Ovary (tissue), 9 donors: Measurements from ENCODE around the gene TLR1. TPM values are rescaled to one million over a fixed set of nuclear protein-coding genes. Genes with fewer than 3 reads are reported as not detected.

Source experiments
- DNase-seq, 5 donors: peaks; one replicate each; pipeline ENCODE4 v3.0.0-alpha.2; 2019 to 2020
- H3K27ac ChIP-seq, 2 donors: fragments of 200-600 bp; one replicate each; pipeline versions ENCODE4 v1.5.1 to v1.8.0; 2019 to 2022
- H3K27me3 ChIP-seq: fragments of 200-600 bp; one replicate; pipeline ENCODE4 v1.8.0; 2022
- H3K36me3 ChIP-seq: fragments of 200-600 bp; sonication (generic); one replicate; pipeline ENCODE4 v1.5.1; 2019
- H3K4me1 ChIP-seq: one replicate; pipeline ENCODE4 v1.8.1; 2013; ENCODE audit warnings: mild to moderate bottlenecking, moderate library complexity; ENCODE audit not compliant: insufficient read depth
- H3K4me3 ChIP-seq: fragments of 200-600 bp; sonication (generic); one replicate; pipeline ENCODE4 v1.5.1; 2017
- H3K9me3 ChIP-seq, 2 donors: fragments of 200-600 bp in 1 of 2; sonication (generic) in 1 of 2; one replicate each; pipeline versions ENCODE4 v1.5.1 to v1.8.1; 2013 to 2019; ENCODE audit warnings: mild to moderate bottlenecking in 1 of 2, moderate library complexity in 1 of 2
- CTCF ChIP-seq, 3 donors: fragments of 450-650 bp in 2 of 3; fragments of 200-600 bp in 1 of 3; IDR thresholded peaks; one replicate each; pipeline versions ENCODE4 v1.5.1 to v1.8.0; 2016 to 2022; ENCODE audit warnings: antibody characterized with exemption in 3 of 3, mild to moderate bottlenecking in 1 of 3
- EP300 ChIP-seq: sonication (generic); formaldehyde crosslinking; IDR thresholded peaks from one replicate; pipeline ENCODE4 v1.6.1; 2017; ENCODE audit warnings: antibody characterized with exemption
- POLR2A ChIP-seq: fragments of 450-650 bp; IDR thresholded peaks from one replicate; pipeline ENCODE4 v1.6.1; 2017; ENCODE audit warnings: antibody characterized with exemption, mild to moderate bottlenecking, moderate library complexity
- WGBS, 3 donors: extraction: QIAGEN DNeasy Blood & Tissue Kit in 1 of 3; methylation state at CpG; one replicate each; pipeline versions ENCODE4 v1.1.5 to v1.1.7; 2013 to 2017; 5-methylcytosine and 5-hydroxymethylcytosine counted together
- intact Hi-C, 4 donors: fragments of 100-400 bp; cut with DNase I; formaldehyde crosslinking; loops; one replicate each; pipeline versions ENCODE4 v1.11.0 to v1.15.1; 2022 to 2023
- polyA plus RNA-seq, 2 donors: library from polyadenylated mRNA; stranded (reverse); fragments of 200-250 nt in 1 of 2; fragments of 350-450 nt in 1 of 2; fragmentation: Illumina TruSeq in 1 of 2; extraction: RNeasy Lipid Tissue Mini Kit (QIAGEN cat#74804) in 1 of 2; gene quantifications; one replicate each; pipeline ENCODE4 v1.2.3, GENCODE V29; 2013 to 2014
- total RNA-seq, 7 donors: library from RNA; depleted of rRNA in 2 of 7; stranded (reverse); fragments of >200 nt in 2 of 7; fragmentation: NEBNext Ultra II Directional in 3 of 7; extraction: Animal tissue kit (Norgen Biotek cat#: 25700) in 3 of 7; gene quantifications; one replicate each; pipeline versions ENCODE4 v1.1.0 to v1.2.4, GENCODE V29; 2016 to 2023
- donor health status: DM: no; HTN: no; CAD: no; lungs with moderate emphysema.
- donor health status: DM: no; HTN: no; CAD: no.
- donor health status: Bipolar disorder and iron deficiency.
- donor health status: DM: yes; HTN: yes; CAD: no.
- donor health status: DM: no; HTN: no; CAD: no.
- donor health status: DM: yes; HTN: yes; CAD: no.

Gene TLR1
- total and polyA plus RNA-seq, 9 donors = 5.0 to 24.0 (median 10.1) TPM

DNA sequence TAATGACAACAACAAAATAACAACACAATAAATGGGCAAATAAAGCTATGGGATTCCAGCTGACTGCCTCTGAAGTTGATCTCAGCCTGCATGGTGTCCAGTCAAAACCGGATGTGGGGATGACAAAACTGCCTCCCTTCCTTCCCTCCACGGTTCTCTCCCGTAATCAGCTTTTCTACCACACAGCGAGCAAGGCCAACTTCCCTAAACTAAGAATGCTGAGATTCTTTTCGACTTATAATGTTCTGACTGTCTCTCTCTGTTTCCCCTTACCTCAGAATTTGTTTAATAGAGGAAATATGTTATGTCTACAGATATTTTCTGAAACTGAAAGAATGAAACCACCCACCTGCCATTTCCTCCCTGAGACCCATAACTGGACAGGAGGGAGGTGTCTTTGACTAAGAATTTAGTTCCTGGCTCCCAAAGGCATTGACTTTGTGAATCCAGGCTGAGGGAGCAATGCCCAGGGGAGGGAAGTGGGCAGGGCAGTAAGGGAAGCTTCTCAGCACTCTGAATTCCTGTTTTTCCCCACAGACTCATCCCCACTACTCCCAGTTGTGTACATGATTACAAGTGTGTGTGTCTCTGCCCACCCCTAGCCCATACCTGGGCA, 1.0 kb upstream of the TLR1 start:
- peaks cover 4% of the 10 kb centered on the region for H3K4me1 ChIP-seq
- 3 to 11% (median 5%) methylated on average over 5 of the region's 5 CpGs for WGBS, 3 donors
- H3K27me3 ChIP-seq = no peaks in the 10 kb centered on the region
- no peaks in the 10 kb centered on the region for H3K36me3 ChIP-seq
- peaks cover 0 to 12% of the 10 kb centered on the region in 2 donors for H3K9me3 ChIP-seq
- intact Hi-C loops = no loop called here
- no peak for TF ChIP-seq CTCF (IDR thresholded peaks at IDR 0.05)
- no peak for TF ChIP-seq POLR2A
- TF ChIP-seq EP300 = no peak
- DNase-seq = peak in 3 of 5 donors; percentile 20 to 29 (median 22)
- H3K4me3 ChIP-seq = no peak overlapping the region
- peak overlapping the region in 1 of 2 donors; percentile 68 for H3K27ac ChIP-seq

DNA sequence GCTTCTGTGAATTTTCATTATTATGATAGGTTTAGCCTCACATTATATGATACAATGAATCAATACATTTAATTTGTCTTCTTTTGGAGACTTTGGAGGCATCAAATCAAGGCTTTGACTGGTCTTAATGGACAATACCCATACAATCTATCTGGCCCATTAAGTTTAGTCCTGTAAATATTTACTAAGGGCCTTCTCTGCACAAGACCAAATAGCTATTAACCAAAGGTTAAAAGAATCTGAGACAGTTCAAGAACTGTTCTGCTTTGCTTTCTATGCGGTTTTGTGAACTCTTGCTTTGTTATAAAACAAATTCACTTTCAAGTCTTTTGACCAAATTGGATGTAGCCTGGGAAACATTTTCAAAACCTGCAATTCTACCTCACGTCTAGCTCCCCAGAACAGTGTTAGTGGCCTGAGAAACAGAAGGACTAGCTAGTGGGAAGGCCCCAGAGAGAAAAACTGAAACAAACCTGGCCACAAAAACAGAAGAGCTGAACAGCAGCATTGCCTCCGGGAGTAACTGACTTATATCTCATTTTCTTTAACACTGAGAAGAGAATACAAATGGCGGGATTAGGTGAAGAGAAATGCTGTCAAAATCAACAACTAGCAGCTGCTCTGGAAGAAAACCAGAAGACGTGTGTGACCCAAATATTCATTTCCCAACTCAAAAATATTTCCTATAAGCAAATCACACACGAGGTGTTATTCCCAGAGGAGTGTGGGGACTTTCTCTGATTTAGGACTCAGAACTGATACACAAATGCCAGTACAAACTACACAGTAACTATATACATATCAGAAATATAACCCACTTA, 548 bp downstream of the TLR1 start:
- Histone ChIP-seq H3K27me3 (no peaks in the 10 kb centered on the region), H3K4me1 (peaks cover 4% of the 10 kb centered on the region), H3K36me3 (no peaks in the 10 kb centered on the region), H3K27ac (peak overlapping the region; percentile 26 to 68), H3K4me3 (peak overlapping the region; percentile 37), H3K9me3 (peaks cover 0 to 20% of the 10 kb centered on the region in 2 donors)
- intact Hi-C loops = no loop called here
- TF ChIP-seq EP300 = no peak
- WGBS, 3 donors = 12 to 18% (median 14%) methylated on average over 6 of the region's 6 CpGs
- no peak for DNase-seq

DNA sequence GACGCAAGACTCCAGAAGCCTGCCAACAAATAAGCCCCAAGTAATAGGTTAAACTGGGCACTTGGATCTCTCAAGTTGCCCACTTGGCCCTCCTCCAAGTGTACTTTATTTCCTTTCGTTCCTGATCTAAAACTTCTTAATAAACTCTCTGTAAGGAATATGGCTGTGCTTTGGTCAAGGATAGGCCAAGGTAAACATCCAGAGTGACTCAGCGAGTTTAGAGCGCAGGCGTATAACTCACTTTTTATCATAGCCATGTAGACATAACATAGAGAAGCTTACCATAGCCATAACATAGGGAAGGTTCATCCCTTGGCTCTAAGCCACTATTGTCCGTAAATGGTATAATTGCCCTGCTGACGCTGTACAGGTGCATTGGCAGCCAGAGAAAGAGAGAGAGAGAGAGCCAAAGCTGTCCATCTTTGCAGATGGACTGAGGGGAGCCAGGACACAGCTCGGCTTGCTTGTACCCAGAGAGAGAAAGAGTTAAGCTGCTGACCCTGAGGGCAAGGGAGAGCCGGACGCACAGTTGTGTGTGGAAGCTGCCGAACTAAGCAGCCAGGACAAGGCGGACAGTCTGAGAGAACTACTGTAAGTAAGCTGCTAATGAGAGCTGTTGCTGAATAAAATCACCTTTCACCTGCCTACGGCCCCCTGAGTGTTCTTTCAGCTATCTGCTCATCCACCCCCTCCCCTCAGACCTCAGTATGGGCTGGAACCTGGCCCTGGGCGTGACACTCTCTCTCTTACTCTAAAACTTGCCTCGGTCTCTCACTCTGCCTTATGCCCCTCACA, 1.8 kb downstream of the TLR1 start:
- H3K27ac ChIP-seq = no peak overlapping the region
- no peak for DNase-seq
- no peak for TF ChIP-seq CTCF (IDR thresholded peaks at IDR 0.05)
- TF ChIP-seq POLR2A = no peak
- no peak for TF ChIP-seq EP300

DNA sequence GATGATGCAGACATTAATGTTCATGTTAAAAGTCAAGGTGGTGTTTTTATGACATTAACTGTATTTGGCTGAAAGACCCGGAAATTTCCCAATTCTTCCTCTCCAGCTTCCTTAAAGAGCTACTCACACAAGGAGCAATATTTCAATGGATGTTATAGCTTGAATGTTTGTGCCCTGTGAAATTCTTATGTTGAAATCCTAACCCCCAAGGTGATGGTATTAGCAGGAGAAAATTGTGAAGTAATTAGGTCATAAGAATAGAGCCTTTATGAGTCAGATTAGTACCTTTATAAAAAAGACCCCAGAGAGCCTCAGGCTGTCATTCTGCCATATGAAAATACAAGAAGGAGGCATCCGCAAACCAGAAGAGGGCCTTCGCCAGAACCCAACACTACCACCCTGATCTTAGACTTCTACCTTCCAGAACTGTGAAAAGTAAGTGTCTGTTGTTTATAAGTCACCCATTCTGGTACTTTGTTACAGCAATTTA, 3.6 kb downstream of the TLR1 start:
- 88 to 97% (median 93%) methylated on average over 3 of the region's 3 CpGs for WGBS, 3 donors
- H3K4me3 ChIP-seq = no peak overlapping the region
- H3K36me3 ChIP-seq = no peaks in the 10 kb centered on the region
- no peaks in the 10 kb centered on the region for H3K27me3 ChIP-seq
- no peak for DNase-seq
- no peak overlapping the region for H3K27ac ChIP-seq
- intact Hi-C loops = no loop called here
- peaks cover 5 to 23% of the 10 kb centered on the region in 2 donors for H3K9me3 ChIP-seq
- peaks cover 4% of the 10 kb centered on the region for H3K4me1 ChIP-seq
- TF ChIP-seq CTCF (IDR thresholded peaks at IDR 0.05) (no peak), EP300 (no peak), POLR2A (no peak)

More for the DNA sequence above, 1.8 kb downstream of the TLR1 start:
- Histone ChIP-seq H3K4me3 (no peak overlapping the region), H3K9me3 (peaks cover 0 to 23% of the 10 kb centered on the region in 2 donors), H3K27me3 (no peaks in the 10 kb centered on the region), H3K4me1 (peaks cover 4% of the 10 kb centered on the region), H3K36me3 (no peaks in the 10 kb centered on the region)
- intact Hi-C loops = no loop called here
- 75 to 89% (median 76%) methylated on average over 15 of the region's 15 CpGs for WGBS, 3 donors
